AG08396 (cell line): ENCODE results near the gene VAPB.

Experiments
- DNase-seq: peaks from one replicate; pipeline ENCODE4 v3.0.0; 2012; ENCODE audit warnings: low spot score, mixed read lengths

Gene VAPB

DNA sequence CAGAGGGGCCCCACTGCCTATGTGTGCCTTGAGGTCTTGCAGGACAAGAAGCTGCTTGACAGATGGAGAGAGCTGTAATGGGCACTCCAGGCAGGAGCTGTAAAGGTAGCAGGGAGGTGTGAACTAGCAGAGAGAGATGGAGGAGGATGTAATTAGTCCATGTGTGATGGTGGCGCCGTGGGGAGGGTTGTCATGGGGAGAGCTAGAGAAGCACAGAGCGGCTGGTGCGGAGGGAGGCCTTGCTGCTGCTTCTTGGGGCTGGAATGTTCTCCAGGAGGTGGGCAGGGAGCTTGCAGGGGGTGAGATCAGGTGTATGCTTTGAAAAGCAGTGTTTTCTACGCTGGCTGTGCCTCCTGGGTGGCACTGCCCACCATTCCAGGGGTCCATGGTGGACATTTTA, 94.0 kb downstream of the VAPB start:
- DNase-seq, result no peak

GRCh38 chr20:58483470-58483869, 94.4 kb downstream of the VAPB start:
- DNase-seq, result no peak

DNA sequence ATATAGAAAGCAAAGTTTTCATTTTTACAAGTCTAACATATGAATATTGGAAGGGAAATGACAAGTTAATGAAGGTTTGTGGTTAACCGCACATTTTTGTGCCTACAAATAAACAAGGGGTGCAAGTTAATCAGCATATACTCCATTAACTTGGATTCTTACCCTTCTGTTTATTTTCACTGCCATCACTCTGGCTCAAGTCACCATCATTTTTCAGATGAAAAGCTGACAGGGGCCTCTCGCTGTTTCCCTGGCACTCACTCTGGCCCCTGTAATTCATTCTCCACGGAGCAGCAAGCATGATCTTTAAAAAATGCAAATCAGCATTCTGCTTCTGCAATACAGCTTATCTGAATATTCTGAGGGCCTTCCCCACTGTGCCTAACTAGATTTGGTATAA, 96.4 kb downstream of the VAPB start:
- no peak for DNase-seq

- no peak for DNase-seq
These were observed 97.2 kb downstream of the VAPB start for GRCh38 chr20:58486207-58486606.

- DNase-seq, result no peak
These were observed 103.2 kb downstream of the VAPB start for GRCh38 chr20:58492074-58492718.

DNA sequence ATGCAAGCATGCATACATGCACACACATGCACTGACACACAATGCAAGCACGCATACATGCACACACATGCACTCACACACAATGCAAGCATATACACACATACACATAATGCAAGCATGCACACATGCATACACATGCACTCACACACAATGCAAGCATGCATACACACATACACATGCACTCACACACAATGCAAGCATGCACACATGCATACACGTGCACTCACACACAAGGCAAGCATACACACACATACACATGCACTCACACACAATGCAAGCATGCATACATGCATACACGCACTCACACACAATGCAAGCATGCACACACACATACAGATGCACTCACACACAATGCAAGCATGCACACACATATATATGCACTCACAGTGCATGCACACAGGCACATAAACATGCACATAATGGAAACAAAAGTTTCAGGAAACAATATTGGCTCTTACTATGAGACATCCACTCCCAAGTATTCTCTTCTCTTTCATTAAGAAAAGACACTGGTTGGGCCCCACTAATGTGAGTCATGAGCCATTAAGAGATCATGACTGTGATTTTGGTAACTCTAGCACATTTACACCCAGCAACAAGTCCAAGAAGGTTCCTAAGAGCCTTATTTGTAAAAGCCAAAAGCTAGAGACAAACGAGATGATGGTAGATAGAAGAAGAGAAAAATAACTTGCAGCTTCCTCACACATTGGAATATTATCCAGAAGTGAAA, 103.9 kb downstream of the VAPB start:
- no peak for DNase-seq

- no peak for DNase-seq
These were observed 106.0 kb downstream of the VAPB start for GRCh38 chr20:58494923-58495622.

DNA sequence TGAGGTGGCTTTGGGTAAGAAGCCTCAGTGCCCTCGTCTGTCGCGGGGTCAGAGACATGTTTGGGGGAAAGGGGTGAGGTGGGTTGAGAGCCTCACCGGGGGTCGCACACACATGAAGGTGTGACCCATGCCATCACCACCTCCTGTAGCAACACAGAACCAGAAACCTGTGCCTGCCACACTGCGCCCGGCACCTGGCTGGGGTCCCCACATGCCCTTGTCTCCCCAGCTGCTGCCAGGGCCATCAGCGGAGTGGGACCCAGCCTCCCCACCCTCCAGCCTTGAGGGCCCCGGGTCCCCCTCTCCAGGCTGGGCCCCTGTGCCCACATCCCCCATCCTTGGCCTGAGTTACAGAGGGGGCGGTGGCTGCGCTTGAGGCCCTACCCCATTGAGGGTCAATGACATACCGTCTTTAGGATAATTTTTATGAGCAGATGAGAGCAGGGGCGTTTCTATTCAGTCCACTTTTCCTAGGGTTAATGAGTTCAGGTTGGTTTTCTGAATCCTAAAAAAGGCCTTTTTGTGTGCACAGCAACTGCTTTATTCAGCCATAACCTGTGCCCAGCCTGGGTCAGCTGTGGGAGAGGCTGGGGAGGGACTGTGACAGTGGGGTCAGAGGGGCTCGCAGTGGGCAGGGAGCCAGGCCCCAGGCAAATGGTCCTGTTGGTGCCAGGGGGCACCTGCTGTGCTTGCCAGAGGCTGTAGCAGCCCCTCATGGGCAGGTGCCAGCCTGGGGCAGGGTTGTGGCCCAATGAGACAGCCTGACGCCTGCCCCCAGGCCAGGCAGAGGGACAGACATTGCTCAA, 106.8 kb downstream of the VAPB start:
- DNase-seq, result no peak

- DNase-seq, result no peak
These were observed 107.4 kb downstream of the VAPB start for GRCh38 chr20:58496429-58496769.

DNA sequence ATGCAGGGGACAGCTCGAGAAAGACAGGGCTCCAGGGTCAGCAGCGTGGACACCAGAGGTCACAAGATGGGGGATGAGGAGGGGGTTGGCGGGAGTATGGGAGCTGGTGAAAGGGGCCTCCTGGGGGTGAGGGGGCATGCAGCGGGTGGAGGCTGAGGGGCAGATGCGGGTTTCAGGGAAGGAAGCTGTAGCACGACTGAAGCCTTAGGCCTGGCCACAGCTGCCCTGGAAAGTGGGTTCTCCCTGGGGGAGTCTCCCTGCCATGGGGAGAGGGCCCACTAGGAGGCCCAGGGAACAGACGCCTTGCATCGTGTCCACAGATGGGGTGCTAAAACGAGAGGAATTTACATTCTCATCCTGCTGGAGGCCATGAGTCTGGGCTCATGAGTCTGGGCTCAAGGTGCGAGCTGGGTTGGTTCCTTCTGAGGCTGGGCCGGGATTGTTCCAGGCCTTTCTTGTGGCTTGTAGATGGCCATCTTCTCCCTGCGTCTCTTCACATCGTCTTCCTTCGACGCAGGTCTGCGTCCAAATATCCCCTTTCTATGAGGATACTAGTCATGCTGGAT, 108.1 kb downstream of the VAPB start:
- DNase-seq, result no peak

GRCh38 chr20:58497724-58498469, 108.9 kb downstream of the VAPB start:
- DNase-seq, result no peak

DNA sequence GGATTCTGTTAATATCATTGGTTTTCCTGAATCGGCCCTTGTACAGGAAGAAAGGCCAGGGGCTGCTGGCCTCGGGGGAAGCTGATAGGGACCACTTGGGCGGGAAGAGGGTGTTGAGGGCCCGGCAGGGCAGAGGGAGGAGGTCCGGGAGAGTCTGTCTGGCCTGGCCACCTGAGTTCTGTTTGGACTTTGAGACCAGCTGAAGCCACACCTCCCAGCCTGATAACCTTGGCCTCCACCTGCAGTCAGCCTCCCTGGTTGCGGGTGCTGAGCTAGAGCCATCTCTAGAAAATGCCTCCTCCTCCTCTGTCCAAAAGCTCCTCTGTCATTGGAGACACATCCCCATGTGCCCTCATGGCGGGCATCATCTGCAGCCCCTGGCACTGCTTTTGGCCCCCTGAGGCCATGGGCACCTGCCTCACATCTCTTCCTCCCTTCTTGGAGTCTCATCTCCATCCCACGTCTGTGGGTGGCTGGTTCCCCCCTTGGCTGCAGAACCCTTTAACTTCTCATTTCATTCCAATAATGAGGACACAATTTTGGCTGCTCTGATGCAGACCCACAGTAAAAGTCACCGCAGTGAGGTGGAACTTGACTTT, 109.5 kb downstream of the VAPB start:
- DNase-seq, result no peak

- no peak for DNase-seq
These were observed 111.2 kb downstream of the VAPB start for GRCh38 chr20:58500256-58500655.
